Measurements from ENCODE around the gene NMNAT1. TPM values are rescaled to one million over a fixed set of nuclear protein-coding genes. Genes with fewer than 3 reads are reported as not detected.
A peak's percentile ranks its signal among the peaks of the same experiment; 100 is the strongest.

Gene NMNAT1
- total RNA-seq, 1 experiment from 2014 or later, result 2.3 TPM

- no peaks in the 10 kb centered on the region for H3K9me3 Mint-ChIP-seq
- TF ChIP-seq GABPB1 (CRISPR knock-in tag; IDR thresholded peaks at IDR 0.05) (no peak), CREM (CRISPR knock-in tag; IDR thresholded peaks at IDR 0.05) (peak; percentile 52; the same call in 1 of the 2 replicates)
- H3K4me1 Mint-ChIP-seq, result peaks cover 10% of the 10 kb centered on the region
- ChIA-PET CTCF (interaction anchor here (0.7 to 1.7 kb wide), 6 partner anchors 8 to 192 kb away, joined by 3 to 18 read pairs (median 3); no protein-coding TSS in a partner anchor), POLR2A (interaction anchor here (0.6 to 1.0 kb wide), 2 partner anchors 10 to 959 kb away, joined by 3 to 4 read pairs; no protein-coding TSS in a partner anchor)
- no peaks in the 10 kb centered on the region for H3K27me3 Mint-ChIP-seq (ENCODE audit: low read depth)
- H3K27ac Mint-ChIP-seq, result peak overlapping the region; percentile 80
- H3K4me3 Mint-ChIP-seq, result no peak overlapping the region
- DNase-seq (ENCODE audit: low spot score), result peak; percentile 66
- H3K36me3 Mint-ChIP-seq, result no peaks in the 10 kb centered on the region
- peak; percentile 99 for ATAC-seq
Measured at GRCh38 chr1:9960706-9961562, 17.7 kb downstream of the NMNAT1 start.

- Mint-ChIP-seq H3K36me3 (no peaks in the 10 kb centered on the region), H3K27me3 (ENCODE audit: low read depth) (no peaks in the 10 kb centered on the region), H3K9me3 (no peaks in the 10 kb centered on the region), H3K27ac (no peak overlapping the region), H3K4me1 (no peaks in the 10 kb centered on the region), H3K4me3 (no peak overlapping the region)
- DNase-seq (ENCODE audit: low spot score) (no peak), ATAC-seq (no peak)
- ChIA-PET POLR2A (no interaction called here), CTCF (no interaction called here)
- TF ChIP-seq HMGXB4 (CRISPR knock-in tag; IDR thresholded peaks at IDR 0.05), result no peak
- TF ChIP-seq NFATC4 (CRISPR knock-in tag; IDR thresholded peaks at IDR 0.05), result no peak
- TF ChIP-seq ATF3 (CRISPR knock-in tag; conservative IDR thresholded peaks at IDR 0.05), result no peak
- no peak for TF ChIP-seq ZNF423 (CRISPR knock-in tag; IDR thresholded peaks at IDR 0.05)
- TF ChIP-seq ETV6 (CRISPR knock-in tag; IDR thresholded peaks at IDR 0.05), result no peak
- TF ChIP-seq KAT7 (CRISPR knock-in tag; IDR thresholded peaks at IDR 0.05; ENCODE audit: borderline replicate concordance), result no peak
- TF ChIP-seq USF2 (CRISPR knock-in tag; IDR thresholded peaks at IDR 0.05), result no peak
Measured at GRCh38 chr1:9984253-9984652, 41.0 kb downstream of the NMNAT1 start.

- Mint-ChIP-seq H3K4me3 (no peak overlapping the region), H3K36me3 (no peaks in the 10 kb centered on the region), H3K4me1 (no peaks in the 10 kb centered on the region), H3K27ac (no peak overlapping the region), H3K27me3 (ENCODE audit: low read depth) (no peaks in the 10 kb centered on the region), H3K9me3 (no peaks in the 10 kb centered on the region)
- ATAC-seq (no peak), DNase-seq (ENCODE audit: low spot score) (no peak)
- POLR2A ChIA-PET, result no interaction called here
- CTCF ChIA-PET, result no interaction called here
- TF ChIP-seq ZNF671 (CRISPR knock-in tag; IDR thresholded peaks at IDR 0.05) (no peak), IRF1 (CRISPR knock-in tag; IDR thresholded peaks at IDR 0.05) (no peak), TEAD1 (CRISPR knock-in tag; IDR thresholded peaks at IDR 0.05) (no peak), GRHL2 (CRISPR knock-in tag; IDR thresholded peaks at IDR 0.05; ENCODE audit: insufficient replicate concordance, severe bottlenecking) (no peak), ARID4B (CRISPR knock-in tag; IDR thresholded peaks at IDR 0.05; ENCODE audit: borderline replicate concordance) (no peak), FOXP4 (CRISPR knock-in tag; IDR thresholded peaks at IDR 0.05) (no peak), MXD4 (CRISPR knock-in tag; IDR thresholded peaks at IDR 0.05; ENCODE audit: borderline replicate concordance) (no peak), ZBTB43 (CRISPR knock-in tag; IDR thresholded peaks at IDR 0.05) (no peak), NR2C2 (CRISPR knock-in tag; IDR thresholded peaks at IDR 0.05) (no peak)
Measured at GRCh38 chr1:9985001-9985400, 41.7 kb downstream of the NMNAT1 start.

Measured in WTC11 (cell line).